ENCODE results near the gene PSG7.
"Not testable (repeated sequence)": the region's sequence is repeated elsewhere in the genome, so short reads cannot be mapped to it uniquely, and the experiment has no call there.

Gene PSG7

GRCh38 chr19:42937107-42937506 is at the start of gene PSG7:
TSS of gene PSG7 (minus strand) at chr19:42937207. CDS start at chr19:42937076, 131 bp downstream.
- not testable (repeated sequence) for DNase-seq (ENCODE audit: low read depth)

- no peak for DNase-seq (ENCODE audit: low read depth)
These were observed 48.6 kb upstream of the PSG7 start for GRCh38 chr19:42985588-42985987.

- not testable (repeated sequence) for DNase-seq (ENCODE audit: low read depth)
These were observed 45.1 kb upstream of the PSG7 start for GRCh38 chr19:42982111-42982510.

- DNase-seq (ENCODE audit: low read depth), result not testable (repeated sequence)
These were observed 34.4 kb upstream of the PSG7 start for GRCh38 chr19:42971451-42971850.

GRCh38 chr19:42965176-42965575 is 28.2 kb upstream of the PSG7 start:
- no peak for DNase-seq (ENCODE audit: low read depth)

- no peak for DNase-seq (ENCODE audit: low read depth)
These were observed 24.1 kb upstream of the PSG7 start for GRCh38 chr19:42961119-42961518.

GRCh38 chr19:42952126-42952525 is 15.1 kb upstream of the PSG7 start:
- not testable (repeated sequence) for DNase-seq (ENCODE audit: low read depth)

- not testable (repeated sequence) for DNase-seq (ENCODE audit: low read depth)
These were observed 14.5 kb upstream of the PSG7 start for GRCh38 chr19:42951476-42951875.

- DNase-seq (ENCODE audit: low read depth), result no peak
These were observed 5.3 kb upstream of the PSG7 start for GRCh38 chr19:42942187-42942789.

GRCh38 chr19:42934726-42935125 is 2.3 kb downstream of the PSG7 start:
- DNase-seq (ENCODE audit: low read depth), result not testable (repeated sequence)

- not testable (repeated sequence) for DNase-seq (ENCODE audit: low read depth)
These were observed 2.8 kb downstream of the PSG7 start for GRCh38 chr19:42934183-42934582.

GRCh38 chr19:42933412-42933811 is 3.6 kb downstream of the PSG7 start:
- DNase-seq (ENCODE audit: low read depth), result not testable (repeated sequence)

- not testable (repeated sequence) for DNase-seq (ENCODE audit: low read depth)
These were observed 4.4 kb downstream of the PSG7 start for GRCh38 chr19:42932485-42933101.

- not testable (repeated sequence) for DNase-seq (ENCODE audit: low read depth)
These were observed 6.8 kb downstream of the PSG7 start for GRCh38 chr19:42930214-42930613.

GRCh38 chr19:42928896-42929295 is 8.1 kb downstream of the PSG7 start:
- DNase-seq (ENCODE audit: low read depth), result no peak

- no peak for DNase-seq (ENCODE audit: low read depth)
These were observed 10.2 kb downstream of the PSG7 start for GRCh38 chr19:42926781-42927180.

GRCh38 chr19:42923106-42923505 is 13.9 kb downstream of the PSG7 start:
- not testable (repeated sequence) for DNase-seq (ENCODE audit: low read depth)

GRCh38 chr19:42920971-42921370 is 16.0 kb downstream of the PSG7 start:
- DNase-seq (ENCODE audit: low read depth), result not testable (repeated sequence)

- no peak for DNase-seq (ENCODE audit: low read depth)
These were observed 17.3 kb downstream of the PSG7 start for GRCh38 chr19:42919757-42920079.

GRCh38 chr19:42919070-42919756 is 17.8 kb downstream of the PSG7 start:
- DNase-seq (ENCODE audit: low read depth), result not testable (repeated sequence)

GRCh38 chr19:42918377-42919069 is 18.5 kb downstream of the PSG7 start:
- not testable (repeated sequence) for DNase-seq (ENCODE audit: low read depth)

GRCh38 chr19:42917634-42918033 is 19.4 kb downstream of the PSG7 start, which contains the start of gene PSG6:
TSS of gene PSG6 (minus strand) at chr19:42917894. CDS start at chr19:42917792, 102 bp downstream.
- not testable (repeated sequence) for DNase-seq (ENCODE audit: low read depth)

GRCh38 chr19:42916931-42917330 is 20.1 kb downstream of the PSG7 start:
- DNase-seq (ENCODE audit: low read depth), result not testable (repeated sequence)
